HG03175 (cell line): ENCODE results near the gene INPP5D.
A peak's percentile ranks its signal among the peaks of the same experiment; 100 is the strongest.
"Not testable (repeated sequence)": the region's sequence is repeated elsewhere in the genome, so short reads cannot be mapped to it uniquely, and the experiment has no call there.

Experiments
- ATAC-seq: cut with Tn5 transposase; IDR thresholded peaks from one replicate; pipeline ENCODE4 v1.9.1; 2021; ENCODE audit warnings: mild to moderate bottlenecking, moderate library complexity; ENCODE audit not compliant: unreplicated experiment

INPP5D gene

DNA sequence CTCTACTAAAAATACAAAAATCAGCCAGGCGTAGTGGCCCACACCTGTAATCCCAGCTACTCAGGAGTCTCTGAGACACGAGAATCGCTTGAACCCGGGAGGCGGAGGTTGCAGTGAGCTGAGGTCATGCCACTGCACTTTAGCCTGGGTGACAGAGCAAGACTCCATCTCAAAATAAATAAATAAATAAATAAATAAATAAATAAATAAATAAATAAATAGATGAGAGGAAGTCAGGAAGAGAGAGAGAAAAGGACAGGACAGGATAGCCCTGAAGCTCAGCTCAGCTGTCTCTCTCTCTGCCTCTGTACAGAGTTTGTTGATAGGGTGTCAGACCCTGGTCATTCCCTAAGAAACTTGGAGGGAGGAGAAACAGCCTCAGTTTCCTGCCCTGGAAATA is 140.6 kb downstream of the INPP5D start:
- ATAC-seq, result not testable (repeated sequence)

DNA sequence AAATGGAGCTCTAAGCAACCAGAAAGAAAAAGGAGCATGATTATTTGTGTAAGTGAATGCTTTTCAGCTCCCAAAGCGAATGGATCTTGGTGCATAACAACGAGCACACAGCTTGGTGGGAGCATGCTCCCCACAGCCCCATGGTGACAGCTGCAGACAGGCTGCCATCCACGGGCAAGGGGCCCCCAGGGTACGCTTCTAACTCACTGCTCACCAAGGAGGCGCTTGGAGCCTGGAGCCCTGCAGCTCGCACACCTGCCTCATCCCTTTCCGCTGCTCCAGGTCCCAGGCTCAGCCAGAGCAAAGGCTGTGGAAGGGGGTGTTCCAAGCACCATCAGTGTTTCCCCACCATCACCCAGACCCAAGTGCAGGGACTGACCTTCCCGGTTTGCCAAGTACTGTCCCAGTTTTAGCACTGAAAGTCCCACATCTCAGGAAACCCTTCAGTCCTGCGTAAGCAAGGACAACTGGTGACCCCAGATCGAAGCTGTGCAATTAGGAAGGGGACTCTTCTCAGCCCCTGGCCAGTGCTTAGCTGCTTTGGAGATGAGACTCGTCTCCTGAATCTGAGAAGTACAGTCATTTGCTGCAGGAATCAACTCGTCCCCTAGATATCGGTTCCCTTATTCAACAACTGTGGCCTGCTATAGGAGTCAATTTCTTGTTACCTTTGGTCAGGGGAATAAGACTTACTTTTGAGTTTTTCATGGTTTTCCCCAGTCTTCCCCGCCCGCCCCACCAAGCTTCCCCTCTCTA is 141.3 kb downstream of the INPP5D start:
- ATAC-seq, result no peak

DNA sequence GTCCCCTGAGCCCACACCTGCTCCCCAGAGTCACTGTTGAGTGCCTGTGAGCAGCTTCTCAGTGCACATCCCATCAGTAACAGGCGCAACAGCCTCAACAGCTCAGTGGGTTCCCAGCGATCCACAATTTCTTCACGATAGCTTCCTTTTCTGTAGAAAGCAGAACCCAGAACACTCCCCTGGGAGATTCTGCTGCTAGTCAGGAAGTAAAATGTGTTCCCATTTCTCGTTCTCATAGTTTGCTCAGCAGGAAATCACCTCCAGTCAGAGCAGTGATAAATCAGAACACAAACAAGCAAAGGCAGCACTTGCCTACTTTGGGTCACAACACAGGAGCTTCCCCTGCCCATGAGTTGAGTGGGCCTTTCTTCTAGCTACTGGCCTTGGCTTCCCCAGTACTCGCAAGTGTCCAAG is 142.4 kb downstream of the INPP5D start:
- ATAC-seq, result no peak

DNA sequence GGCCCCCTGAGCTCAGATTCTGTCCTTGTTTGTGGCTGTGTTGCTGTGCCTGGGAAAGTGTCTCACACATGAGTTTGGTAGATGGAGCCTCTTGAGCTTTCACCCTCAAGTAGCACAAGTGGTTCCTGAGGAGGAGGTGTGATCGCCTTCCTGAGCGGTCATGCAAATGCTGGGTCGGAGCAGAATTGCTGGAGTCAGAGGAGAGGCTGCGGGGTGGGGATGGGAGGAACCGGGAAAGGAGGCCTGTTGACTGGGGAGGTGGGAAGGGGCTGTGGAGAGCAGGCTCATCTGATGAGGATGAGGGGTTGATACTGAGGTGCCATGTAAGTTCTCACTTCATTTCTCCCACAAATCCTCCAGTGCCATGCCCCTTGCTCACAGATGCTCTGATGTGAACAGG is 142.9 kb downstream of the INPP5D start:
- ATAC-seq, result no peak

DNA sequence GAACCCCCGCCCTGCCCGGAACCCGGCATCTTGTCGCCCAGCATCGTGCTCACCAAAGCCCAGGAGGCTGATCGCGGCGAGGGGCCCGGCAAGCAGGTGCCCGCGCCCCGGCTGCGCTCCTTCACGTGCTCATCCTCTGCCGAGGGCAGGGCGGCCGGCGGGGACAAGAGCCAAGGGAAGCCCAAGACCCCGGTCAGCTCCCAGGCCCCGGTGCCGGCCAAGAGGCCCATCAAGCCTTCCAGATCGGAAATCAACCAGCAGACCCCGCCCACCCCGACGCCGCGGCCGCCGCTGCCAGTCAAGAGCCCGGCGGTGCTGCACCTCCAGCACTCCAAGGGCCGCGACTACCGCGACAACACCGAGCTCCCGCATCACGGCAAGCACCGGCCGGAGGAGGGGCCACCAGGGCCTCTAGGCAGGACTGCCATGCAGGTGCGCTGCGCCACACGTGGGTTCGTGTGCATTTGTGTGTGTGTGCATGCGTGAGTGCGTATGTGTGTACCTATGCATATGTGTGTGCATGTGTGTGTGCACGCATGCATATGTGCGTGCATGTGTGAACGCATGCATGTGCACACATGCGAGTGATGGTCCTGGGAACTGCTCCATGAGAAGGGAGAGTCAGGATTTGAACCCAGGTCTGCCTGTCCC is 144.3 kb downstream of the INPP5D start:
- ATAC-seq, result no peak

DNA sequence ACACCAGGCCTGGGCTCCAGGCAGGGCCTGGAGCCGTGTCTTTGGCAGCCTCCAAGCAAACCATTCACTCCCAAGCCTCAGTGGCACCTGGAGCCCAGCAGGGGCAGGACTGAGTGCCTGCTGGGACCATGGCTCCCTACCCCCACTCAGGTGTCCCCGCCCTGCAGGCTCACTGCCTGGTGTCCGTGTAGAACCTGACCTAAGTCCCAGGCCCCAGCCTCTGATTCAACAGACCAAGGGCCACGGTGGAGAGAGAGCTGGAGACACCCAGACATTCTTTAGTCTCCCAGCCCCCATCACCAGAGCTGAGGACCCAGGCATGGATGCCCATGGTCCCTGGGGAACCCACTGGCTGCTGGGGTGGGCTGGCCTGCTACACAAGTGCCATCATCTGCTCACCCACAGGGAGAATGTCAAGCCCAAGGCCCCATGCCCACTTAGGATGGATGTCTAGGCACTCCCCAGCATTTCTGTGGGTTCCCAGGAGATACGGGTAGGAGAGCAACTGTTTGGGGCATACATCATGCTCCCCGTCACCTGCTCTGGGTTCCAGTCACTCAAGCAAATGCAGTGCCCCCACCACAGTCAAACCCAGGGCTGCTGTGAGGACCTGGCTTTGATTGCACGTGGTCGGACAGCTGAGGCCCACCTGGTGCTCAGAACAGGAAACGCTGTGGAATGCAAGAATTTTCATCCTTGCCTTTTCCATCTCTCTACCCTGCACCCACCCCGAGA is 148.4 kb downstream of the INPP5D start:
- no peak for ATAC-seq

DNA sequence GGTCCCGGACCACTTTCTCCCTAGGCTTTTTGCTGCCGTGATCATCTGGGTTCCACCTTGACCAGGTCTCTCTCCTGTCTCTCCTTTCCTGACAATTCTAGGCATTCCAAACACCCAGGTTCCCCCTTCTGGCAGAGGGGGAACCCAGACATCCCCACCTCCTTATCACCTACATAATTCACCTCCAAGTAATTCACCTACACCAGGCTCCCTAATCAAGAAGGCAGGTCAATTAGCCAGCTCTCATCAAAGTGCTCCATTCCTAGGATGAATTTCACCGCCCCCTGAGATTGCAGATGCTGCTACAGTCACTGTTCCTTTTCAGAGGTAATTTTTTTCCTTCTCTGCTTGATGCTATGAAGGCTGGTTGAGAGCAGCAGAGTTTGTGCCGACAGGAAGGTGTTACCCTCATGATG is 149.0 kb downstream of the INPP5D start:
- ATAC-seq, result no peak

DNA sequence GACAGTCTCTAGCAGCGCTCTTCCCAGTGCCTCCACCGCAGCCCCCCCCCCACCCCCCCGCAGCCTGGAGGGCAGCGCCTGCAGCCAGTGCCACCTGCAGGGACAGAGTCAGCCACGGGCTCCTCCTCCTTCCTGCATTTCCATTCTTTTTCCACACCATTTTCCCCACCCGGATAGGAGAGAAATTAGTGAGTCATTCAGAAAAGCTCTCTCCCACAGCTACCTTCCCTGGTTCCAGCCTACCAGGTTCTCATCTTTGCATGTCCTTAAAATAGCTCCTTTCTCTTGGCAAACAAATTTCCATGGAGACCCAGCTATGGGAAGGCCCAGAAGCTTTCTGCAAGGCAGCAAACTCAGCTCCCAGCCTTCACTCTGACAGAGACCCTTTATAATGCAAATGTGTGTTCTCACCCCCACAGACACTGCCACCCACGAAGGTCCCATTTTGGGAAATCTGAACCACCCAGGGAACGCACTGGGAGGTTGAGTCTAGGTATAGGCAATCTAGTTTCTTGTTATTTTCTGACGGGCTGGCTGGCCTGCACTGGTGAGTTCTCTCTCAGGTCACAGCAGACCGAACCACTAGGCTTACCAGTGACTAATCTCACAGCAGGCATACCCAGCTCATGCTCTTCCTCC is 149.5 kb downstream of the INPP5D start:
- no peak for ATAC-seq

DNA sequence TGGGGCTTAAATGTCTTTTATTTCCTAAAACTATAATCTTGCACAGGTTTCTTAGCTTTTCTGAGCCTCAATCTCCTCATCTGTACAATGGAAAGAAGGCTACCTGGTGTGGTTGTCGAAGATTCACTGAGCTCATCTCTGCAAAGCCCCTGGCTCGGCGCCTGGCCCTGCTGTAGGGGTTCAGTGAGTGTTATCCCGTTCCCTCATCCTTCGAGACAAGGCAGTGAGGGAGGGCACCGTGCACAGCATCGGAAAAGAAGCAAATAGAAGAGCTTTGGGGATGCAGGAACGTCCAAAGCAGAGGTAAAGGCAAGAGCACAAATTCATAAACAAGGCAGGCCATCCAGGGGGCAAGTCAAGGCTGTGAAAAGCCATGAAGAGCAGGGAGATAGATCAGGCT is 150.1 kb downstream of the INPP5D start:
- ATAC-seq, result no peak

DNA sequence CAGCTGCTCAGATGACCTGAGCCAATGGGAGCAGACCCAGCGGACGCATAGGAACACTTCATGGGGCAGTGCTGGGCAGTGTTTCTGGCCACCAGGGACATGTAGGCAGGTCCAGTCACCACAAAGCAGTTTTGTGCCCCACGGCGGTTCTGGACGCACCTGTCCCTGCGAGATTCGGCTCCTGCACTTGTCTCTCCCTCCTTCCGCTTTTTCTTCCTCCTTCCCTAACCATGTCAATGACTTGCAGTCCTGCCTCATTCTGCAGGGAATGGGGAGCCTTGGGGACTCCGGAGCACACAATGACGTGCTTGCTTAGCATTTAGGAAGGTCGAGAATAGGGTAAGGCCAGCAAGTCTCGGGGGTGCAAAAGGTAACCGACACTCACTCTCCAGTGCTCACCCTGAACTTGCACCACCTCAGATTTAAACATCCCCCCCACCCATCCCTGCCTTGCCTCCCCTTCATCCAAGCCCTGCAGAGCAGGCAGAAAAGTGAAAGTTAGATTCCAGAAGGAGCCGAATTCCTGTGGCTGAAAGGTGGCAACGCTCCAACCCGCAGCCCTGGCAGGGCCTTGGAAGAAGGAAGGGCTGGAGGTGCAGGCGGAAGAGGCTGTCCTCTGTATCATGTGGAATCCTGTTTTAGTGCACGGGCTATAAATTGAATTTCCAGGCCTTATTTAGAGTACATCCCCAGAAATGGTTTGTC is 150.9 kb downstream of the INPP5D start:
- ATAC-seq, result no peak

DNA sequence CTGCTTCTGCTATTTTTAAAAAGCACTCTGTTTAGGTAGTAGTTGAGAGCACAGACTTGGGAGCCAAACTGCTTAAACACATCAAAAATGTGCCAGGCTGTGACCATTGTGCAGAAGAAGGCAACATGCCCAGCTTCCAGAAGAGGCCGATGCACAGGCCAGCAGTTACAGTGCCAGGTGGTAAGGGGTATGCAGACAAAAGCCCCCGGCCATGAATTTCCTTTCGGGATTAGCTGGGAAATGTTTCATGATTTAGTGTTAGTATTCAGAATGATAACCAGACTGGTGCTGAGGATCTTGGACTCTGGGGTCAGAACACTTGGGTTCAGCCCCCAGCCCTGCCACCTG is 151.4 kb downstream of the INPP5D start:
- ATAC-seq, result no peak

DNA sequence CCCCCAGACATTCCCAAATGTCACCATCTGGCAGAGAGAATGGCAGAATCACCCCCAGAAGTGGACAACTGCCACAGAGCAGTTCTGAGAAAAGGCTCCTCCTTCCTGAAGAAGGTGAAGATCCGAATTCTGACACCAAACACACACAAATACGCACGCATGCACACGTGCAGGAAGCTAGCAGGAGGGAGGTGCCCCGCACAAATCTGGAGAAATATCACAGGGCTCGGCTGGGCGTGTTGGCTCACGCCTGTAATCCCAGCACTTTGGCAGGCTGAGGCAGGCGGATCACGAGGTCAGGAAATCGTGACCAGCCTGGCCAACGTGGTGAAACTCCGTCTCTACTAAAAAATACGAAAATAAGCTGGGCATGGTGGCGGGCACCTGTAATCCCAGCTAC is 152.9 kb downstream of the INPP5D start:
- ATAC-seq, result no peak

DNA sequence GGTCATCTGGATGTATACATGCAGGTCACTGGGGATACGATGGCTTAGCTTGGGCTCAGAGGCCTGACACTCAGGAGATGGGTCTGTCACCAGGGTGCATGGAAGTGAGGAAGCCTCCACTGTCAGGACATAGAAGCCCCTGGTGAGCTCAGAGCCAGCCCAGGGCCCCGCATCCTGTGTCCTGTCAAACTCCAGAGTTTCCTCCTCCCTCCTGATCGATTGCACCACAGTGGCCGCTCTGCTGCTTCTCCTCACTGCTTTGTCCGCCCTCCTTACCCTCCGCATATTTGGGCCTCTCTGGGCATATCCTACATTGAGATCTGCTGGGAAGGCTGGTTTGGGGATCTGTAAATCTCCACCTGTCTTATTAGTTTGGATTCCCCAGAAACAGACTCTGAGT is 153.8 kb downstream of the INPP5D start:
- no peak for ATAC-seq

DNA sequence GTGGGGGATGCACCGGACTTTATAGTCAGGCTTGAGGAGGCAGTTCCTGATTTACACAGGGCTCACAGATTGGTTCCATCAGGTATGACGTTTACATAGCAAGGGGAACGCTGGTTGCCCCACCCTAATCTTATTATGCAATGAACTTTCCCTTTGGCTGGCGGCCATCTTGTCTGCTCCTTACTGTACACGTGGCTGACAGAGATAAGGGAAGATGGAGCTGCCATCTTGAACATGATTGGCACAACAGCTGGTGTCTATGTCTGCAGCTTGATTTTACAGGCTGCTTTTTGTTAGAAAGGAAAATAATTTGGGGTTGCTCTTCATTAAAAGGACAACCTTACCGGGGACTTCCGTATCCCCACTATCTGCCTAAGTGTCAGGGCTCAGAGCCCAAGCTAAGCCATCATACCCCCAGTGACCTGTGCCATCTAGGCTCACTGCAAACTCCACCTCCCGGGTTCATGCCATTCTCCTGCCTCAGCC is 157.8 kb downstream of the INPP5D start:
- no peak for ATAC-seq

DNA sequence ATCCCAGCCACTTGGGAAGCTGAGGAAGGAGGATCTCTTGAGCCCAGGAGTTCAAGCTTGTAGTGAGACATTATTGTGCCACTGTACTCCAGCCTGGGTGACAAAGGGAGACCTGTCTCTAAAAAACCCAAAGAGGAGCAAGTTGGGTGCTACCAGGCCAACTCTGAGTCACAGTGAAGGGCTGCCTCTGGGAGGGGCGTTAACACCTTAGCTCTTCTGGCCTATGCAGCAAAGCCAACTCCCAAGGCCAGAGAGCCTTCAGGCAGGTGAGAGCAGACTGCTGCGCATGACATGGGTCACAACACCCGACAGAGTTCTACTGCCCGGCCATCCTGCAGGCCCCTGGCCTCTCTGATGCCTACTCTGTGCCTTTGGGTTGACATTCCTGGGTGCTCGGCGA is 158.7 kb downstream of the INPP5D start:
- no peak for ATAC-seq

DNA sequence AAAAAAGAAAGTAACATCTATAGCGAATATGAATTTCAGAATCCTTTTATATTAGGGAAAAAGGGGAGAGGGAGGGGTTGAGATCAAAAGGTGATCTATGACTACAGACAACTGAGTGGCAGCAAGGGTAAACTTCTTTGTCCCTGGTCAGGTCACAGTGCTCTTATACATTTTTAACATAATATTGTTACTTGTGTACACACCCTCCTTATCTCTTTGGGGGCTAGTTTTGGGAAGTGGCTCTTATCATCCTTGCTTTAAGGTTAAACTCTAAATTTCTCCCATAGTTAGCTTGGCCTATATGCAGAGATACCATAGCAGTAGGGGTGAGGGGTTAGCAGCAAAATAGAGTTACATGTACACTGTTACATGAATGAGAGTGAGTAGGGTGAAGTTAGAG is 159.7 kb downstream of the INPP5D start:
- ATAC-seq, result no peak

DNA sequence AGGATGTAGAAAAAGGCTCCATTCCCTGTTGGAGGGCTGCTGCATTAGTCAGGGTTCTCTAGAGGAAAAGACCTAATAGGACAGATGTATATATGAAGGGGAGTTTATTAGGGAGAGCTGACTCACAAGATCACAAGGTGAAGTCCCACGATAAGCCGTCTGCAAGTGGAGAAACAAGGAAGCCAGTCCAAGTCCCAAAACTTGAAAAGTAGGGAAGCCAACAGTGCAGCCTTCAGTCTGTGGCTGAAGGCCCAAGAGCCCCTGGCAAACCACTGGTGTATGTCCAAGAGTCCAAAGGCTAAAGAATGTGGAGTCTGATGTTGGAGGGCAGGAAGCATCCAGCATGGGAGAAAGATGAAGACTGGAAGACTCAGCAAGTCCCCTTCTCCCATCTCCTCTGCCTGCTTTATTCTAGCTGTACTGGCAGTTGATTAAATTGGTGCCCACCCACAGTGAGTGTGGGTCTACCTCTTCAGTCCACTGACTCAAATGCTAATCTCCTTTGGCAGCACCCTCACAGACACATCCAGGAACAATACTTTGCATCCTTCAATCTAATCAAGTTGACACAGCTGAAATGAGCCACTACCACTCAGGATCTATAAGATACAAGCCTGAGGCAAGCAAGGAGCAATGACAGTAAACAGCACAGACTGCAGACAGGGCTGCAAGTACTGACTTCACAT is 161.4 kb downstream of the INPP5D start:
- ATAC-seq, result no peak

DNA sequence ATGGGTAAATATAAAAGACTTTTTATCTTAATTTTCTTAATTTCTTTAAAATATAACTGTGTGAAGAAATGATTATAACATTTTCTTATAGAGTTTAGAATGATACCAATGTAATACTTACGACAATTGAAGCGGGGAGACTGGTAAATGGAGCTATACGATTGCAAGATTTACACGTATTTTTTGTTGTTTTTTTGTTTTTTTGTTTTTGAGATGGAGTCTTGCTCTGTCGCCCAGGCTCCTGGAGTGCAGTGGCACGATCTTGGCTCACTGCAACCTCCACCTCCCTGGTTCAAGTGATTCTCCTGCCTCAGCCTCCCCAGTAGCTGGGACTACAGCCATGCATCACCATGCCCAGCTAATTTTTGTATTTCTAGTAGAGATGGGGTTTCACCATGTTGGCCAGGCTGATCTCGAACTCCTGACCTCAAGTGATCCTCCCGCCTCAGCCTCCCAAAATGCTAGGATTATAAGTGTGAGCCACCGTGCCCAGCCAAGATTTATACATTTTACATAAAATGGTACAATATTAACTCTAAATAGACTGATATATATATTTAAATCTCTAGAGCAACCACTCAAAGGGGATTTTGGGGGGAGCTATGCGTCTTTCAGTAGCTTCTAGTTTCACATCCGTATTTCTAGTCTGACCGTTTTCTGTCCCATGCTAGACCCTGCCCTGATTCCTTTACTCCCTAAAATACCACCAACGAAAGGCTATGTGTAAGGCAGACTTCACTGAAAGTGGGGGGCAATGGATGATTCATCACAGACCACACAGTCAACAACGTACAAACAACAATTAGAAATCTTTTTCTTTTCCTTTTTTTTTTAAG is 163.1 kb downstream of the INPP5D start:
- ATAC-seq, result peak; percentile 85
